HG03521 (cell line): ENCODE measurements around the gene PRPS1.
"Not testable (repeated sequence)": the region's sequence is repeated elsewhere in the genome, so short reads cannot be mapped to it uniquely, and the experiment has no call there.

ENCODE experiments used
- ATAC-seq: cut with Tn5 transposase; IDR thresholded peaks from one replicate; pipeline ENCODE4 v1.9.1; 2021; ENCODE audit warnings: mild to moderate bottlenecking, moderate library complexity; ENCODE audit not compliant: unreplicated experiment

The PRPS1 gene

GRCh38 chrX:107629540-107629909 is 1.2 kb downstream of the PRPS1 start:
- ATAC-seq: no peak

GRCh38 chrX:107630031-107630689 is 1.9 kb downstream of the PRPS1 start:
- ATAC-seq: no peak

GRCh38 chrX:107632346-107632745 is 4.0 kb downstream of the PRPS1 start:
- ATAC-seq: no peak

GRCh38 chrX:107646735-107647134 is 18.4 kb downstream of the PRPS1 start:
- ATAC-seq: no peak

GRCh38 chrX:107648332-107648731 is 20.0 kb downstream of the PRPS1 start:
- no peak for ATAC-seq

GRCh38 chrX:107654566-107654871 is 26.2 kb downstream of the PRPS1 start:
- ATAC-seq: no peak

GRCh38 chrX:107654872-107655761 is 26.8 kb downstream of the PRPS1 start:
- no peak for ATAC-seq

- ATAC-seq: no peak
Observed at GRCh38 chrX:107656978-107657377, 28.7 kb downstream of the PRPS1 start.

GRCh38 chrX:107658660-107659059 is 30.4 kb downstream of the PRPS1 start:
- ATAC-seq: no peak

- no peak for ATAC-seq
Observed at GRCh38 chrX:107659286-107659685, 31.0 kb downstream of the PRPS1 start.

GRCh38 chrX:107659768-107660167 is 31.5 kb downstream of the PRPS1 start:
- ATAC-seq: no peak

GRCh38 chrX:107662145-107662544 is 33.8 kb downstream of the PRPS1 start:
- no peak for ATAC-seq

- ATAC-seq: no peak
Observed at GRCh38 chrX:107662824-107663223, 34.5 kb downstream of the PRPS1 start.

GRCh38 chrX:107666931-107667330 is 38.6 kb downstream of the PRPS1 start:
- ATAC-seq: no peak

GRCh38 chrX:107667426-107667825 is 39.1 kb downstream of the PRPS1 start:
- ATAC-seq: no peak

GRCh38 chrX:107668710-107669109 is 40.4 kb downstream of the PRPS1 start:
- ATAC-seq: not testable (repeated sequence)

- no peak for ATAC-seq
Observed at GRCh38 chrX:107669261-107669660, 41.0 kb downstream of the PRPS1 start.

GRCh38 chrX:107669885-107670628 is 41.7 kb downstream of the PRPS1 start:
- ATAC-seq: no peak

- not testable (repeated sequence) for ATAC-seq
Observed at GRCh38 chrX:107671256-107671655, 42.9 kb downstream of the PRPS1 start.

- peak; percentile 35 for ATAC-seq
Observed at GRCh38 chrX:107672955-107673378, 44.7 kb downstream of the PRPS1 start.

GRCh38 chrX:107673431-107673830 is 45.1 kb downstream of the PRPS1 start:
- peak; percentile 3 for ATAC-seq
